HG02763 (cell line): ENCODE data around the gene EFNA3.

Experiments used
- ATAC-seq: cut with Tn5 transposase; IDR thresholded peaks from one replicate; pipeline ENCODE4 v1.9.1; 2021; ENCODE audit warnings: mild to moderate bottlenecking, moderate library complexity; ENCODE audit not compliant: unreplicated experiment

Gene EFNA3, protein sequence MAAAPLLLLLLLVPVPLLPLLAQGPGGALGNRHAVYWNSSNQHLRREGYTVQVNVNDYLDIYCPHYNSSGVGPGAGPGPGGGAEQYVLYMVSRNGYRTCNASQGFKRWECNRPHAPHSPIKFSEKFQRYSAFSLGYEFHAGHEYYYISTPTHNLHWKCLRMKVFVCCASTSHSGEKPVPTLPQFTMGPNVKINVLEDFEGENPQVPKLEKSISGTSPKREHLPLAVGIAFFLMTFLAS

DNA sequence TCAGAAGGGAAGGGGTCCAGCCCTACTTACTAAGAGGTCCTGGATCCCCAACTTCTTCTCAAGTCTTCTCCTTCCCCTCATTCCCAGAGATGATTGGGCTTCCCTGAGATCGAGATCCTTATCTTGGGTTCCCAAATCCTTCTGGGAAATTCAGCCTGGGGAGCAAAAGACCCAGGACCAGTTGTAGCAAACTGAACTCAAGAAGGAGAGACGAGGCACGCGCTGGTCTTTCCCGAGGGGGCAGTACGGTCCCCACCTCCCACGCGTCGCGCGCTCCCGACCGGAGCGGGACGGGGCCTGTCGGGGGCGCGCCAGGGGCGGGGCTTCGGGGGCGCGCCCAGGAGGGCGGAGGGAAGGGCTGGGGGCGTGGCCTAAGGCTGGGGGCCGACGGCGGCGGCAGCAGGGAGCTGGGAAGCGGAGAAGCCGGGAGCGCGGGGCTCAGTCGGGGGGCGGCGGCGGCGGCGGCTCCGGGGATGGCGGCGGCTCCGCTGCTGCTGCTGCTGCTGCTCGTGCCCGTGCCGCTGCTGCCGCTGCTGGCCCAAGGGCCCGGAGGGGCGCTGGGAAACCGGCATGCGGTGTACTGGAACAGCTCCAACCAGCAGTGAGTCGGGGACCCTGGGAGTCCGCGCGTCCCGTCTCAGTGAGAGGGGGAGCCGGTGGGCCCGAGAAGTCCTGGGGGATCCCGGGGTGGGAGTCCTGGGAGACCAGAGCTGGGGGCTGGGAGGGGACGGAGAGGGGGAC is at the start of gene EFNA3:
TSS of gene EFNA3 (plus strand) at position 369 of the 741 bp plus-strand sequence. CDS start at position 474, 105 bp downstream.
- no peak for ATAC-seq

- ATAC-seq: no peak
Measured at GRCh38 chr1:155029513-155030242, 49.0 kb upstream of the EFNA3 start.

GRCh38 chr1:155030243-155030795 is 48.3 kb upstream of the EFNA3 start:
- no peak for ATAC-seq

DNA sequence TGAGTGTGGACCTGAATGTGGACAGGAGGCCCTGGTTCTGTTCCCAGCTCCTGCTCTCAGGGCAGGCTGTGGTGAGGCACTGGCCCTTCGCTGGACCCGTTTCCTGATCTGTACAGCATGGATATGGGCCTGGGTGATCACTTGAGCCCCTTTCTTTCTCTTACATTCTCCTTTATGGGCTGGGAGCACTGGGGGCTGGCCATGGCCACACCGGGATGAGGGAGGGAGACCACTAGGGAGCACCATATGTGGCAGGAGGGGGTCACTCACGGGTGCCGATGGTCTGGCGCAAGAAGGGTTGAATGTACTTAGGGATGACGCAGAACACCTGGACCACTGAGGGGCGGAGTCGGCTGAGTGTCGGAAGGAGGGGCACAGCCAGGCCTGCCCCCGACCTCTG is 47.7 kb upstream of the EFNA3 start:
- no peak for ATAC-seq

GRCh38 chr1:155032886-155033285 is 45.8 kb upstream of the EFNA3 start:
- no peak for ATAC-seq

DNA sequence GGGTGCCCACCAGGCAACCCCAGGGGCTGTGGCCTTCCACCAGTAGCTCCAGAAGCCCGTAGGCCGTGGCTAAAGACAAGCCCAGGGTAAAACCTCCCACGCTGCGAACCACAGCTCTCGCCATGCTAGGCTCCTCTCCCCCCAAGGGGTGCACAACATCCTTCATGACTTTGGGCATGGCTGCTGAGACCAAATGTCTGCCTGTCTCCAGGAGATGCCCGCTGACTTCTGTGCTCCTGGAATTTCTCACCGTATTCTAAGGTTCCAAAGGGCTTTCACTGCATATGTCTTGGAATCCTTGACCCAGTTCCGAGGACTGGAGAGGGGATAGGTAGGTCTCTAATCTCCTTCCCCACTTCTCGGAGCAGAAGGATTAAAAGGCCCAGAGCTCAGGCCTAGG is 45.1 kb upstream of the EFNA3 start, which contains the start of the genes DCST1 and DCST2:
TSS of gene DCST1 (plus strand) at position 301 of the 400 bp plus-strand sequence. CDS start 213 bp downstream, outside the sequence.
TSS of gene DCST2 (minus strand) at position 258 of the 400 bp plus-strand sequence. CDS start at position 178, 80 bp downstream.
- ATAC-seq: no peak

- no peak for ATAC-seq
Measured at GRCh38 chr1:155034318-155035208, 44.1 kb upstream of the EFNA3 start.

DNA sequence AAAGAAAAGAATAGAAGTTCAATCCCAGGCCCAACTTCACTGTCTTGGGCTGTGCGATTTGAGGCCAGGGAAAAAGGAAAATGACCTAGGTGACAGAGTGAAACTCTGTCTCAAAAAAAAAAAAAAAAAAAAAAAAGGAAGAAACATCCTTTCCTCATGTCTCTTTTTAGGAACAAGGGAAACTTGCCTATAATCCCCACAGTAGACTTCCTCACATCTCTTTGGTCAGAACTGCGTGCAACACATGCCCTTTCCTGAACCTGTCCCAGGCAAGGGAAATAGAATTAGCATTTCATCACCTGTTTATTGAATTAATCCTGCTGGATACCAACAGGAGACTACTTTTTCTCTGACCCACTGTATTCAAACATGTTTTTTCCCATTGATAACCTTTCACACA is 42.7 kb upstream of the EFNA3 start:
- no peak for ATAC-seq

DNA sequence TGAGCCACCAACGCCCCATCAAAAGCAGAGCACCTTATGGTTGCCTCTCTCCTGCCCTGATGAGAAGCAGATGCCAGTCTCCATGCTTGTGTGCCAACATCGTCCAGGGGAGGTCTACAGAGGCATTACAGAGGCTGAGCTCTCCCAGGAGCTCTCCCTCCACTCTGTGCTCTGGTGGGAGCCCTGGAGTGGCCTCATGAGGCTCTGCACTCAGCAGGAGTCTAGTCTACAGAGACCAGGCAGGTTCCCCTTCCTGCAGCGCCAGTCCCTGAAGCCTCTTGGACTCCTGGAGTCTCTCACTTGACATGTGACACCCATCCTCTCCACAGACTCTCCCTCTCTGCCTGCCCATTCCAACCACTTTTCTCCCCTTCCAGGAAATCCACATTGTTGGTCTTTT is 41.6 kb upstream of the EFNA3 start:
- ATAC-seq: no peak

DNA sequence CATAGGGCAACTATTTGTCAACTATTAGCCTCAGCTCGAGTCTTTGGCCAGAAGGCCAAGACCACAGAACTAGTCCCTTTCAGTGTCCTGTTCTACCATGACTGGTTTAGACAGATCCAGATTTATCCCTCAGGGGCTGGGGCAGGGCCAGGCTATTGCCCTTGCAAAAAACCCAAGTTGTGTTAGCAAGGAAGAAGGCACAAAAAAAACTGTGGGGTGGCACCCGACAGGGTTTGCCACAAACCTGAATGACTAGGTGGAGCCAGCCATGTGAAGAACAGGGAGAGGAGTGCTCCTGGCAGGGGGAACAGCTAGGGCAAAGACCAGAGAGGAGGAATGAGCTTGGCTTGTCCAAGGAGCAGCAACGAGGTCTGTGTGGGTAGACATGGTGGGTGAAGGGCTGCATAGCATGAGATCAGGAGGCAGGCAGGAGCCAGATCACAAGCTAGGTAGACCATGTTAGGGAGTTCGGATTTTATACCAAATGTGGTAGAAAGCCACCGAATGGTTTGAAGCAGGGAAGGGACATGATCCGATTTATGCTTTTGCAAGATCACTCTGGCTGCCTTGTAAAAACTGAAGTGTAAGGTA is 40.7 kb upstream of the EFNA3 start:
- no peak for ATAC-seq

- ATAC-seq: no peak
Measured at GRCh38 chr1:155038602-155039307, 39.9 kb upstream of the EFNA3 start.

DNA sequence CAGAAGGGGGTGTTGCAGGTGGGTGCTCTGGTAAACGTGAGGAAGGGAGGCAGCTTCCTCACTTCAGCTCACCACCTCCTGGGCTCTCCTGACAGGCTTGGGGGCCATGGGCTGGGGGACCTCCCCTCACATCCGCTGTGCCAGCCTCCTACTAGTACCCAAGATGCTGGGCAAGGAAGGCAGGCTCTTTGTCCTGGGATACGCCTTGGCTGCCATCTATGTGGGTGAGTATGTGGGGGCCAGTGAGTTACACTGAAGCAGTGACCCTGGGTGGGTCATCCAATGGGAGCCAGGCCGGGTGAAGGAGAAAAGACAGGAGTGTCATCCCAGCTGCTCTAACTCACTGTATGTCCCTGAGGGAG is 39.3 kb upstream of the EFNA3 start:
- ATAC-seq: no peak

- no peak for ATAC-seq
Measured at GRCh38 chr1:155040358-155041093, 38.1 kb upstream of the EFNA3 start.

- no peak for ATAC-seq
Measured at GRCh38 chr1:155042789-155043188, 35.8 kb upstream of the EFNA3 start.

DNA sequence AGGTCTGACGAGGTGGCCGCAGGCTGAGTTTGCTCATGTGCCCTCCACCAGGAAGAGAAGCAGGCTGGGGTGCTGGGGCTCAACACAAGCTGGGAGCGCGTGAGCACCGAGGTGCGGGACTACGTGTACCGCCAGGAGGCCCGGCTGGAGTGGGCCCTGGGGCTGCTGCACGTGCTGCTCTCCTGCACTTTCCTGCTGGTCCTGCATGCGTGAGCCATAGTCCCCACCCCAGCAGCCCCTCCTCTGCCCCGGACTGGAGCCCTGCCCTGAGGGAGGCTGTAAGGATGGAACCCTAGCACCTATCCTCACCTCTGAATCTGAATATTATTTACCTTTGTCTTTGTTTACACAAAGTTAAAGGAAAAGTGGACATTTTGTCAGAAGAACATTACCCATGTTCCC is 35.3 kb upstream of the EFNA3 start:
- ATAC-seq: no peak

- no peak for ATAC-seq
Measured at GRCh38 chr1:155043793-155044192, 34.8 kb upstream of the EFNA3 start.

GRCh38 chr1:155044365-155044764 is 34.3 kb upstream of the EFNA3 start:
- ATAC-seq: no peak

DNA sequence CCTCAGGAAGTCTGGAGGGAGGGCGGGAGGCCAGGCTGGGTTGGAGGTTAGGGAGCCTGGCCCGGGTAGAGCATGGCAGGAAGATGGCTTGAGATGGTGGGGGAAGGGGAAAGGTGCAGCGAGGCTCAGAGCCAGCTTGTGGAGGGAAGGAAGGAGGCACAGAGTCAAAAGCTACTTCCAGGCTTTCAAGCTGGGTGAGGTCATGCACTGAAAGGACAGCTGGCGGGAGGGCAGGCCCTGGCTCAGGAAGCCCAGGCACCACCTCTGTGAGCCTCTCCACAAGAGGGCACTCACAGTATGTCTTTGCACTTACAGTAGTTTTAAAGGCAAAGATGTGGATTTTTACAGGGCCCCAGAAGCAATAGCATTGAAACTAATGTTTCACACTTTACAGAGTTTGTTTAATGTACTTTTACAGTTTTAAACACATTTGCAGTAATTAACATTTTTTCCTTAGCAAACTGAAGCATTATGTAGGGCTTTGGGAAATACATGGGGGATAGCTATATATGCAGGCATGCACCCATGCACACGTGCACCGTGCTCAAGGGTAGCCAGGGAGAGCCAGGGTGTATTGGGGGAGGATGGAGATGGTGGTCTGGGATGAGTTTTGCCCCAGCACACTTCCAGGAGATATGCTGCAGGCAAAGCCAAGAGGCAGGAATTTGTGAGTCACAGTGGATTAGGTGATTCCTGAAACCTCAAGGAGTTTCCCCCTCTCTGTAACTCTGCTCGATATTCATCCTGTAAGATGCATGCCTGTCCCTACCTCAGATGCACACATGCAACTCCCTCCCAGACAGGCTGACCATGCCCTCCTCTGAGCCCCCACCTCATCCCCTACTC is 33.6 kb upstream of the EFNA3 start:
- ATAC-seq: no peak
